HG02678 (cell line): Measurements from ENCODE around the gene NTRK1.

Experiments
- ATAC-seq: cut with Tn5 transposase; IDR thresholded peaks from one replicate; pipeline ENCODE4 v1.9.1; 2021; ENCODE audit warnings: mild to moderate bottlenecking, moderate library complexity; ENCODE audit not compliant: unreplicated experiment

Gene NTRK1

DNA sequence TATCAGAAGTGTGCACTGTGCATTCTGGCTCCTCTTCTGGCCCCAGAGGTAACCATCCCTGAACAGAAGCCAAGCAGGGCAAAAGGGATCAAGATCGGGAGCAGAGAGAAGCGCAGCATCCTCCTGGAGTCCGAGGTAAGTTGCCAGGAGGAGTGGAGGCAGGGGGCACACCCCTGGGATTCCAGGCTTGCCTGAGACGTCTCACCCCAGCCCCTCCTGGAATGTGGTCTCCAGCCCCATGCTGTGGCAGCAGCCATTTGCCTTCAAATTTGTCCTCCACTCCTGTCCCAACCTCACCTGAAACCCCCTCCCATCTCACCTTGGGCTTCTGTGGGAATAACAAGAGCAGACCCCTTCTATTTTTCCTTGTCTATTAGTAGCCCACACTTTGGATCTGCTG, 69.8 kb downstream of the NTRK1 start:
- ATAC-seq: no peak
